ENCODE data around the gene MID1IP1.

MID1IP1 gene

GRCh38 chrX:38800981-38801845 is at the start of gene MID1IP1:
Gene MID1IP1, plus strand, starts transcription at chrX:38801459. Its CDS starts 3,488 bp downstream, at chrX:38804947.
- peak within 1 kb of the TSS; percentile 77 to 87 for H3K4me3 ChIP-seq (ENCODE audit: low read depth in 1 of 2, low read length in 2 of 2)
- H3K27ac ChIP-seq (ENCODE audit: low read depth, low read length) = peak within 1 kb of the TSS; percentile 75
- H3K36me3 ChIP-seq (ENCODE audit: control insufficient read depth in 1 of 2, insufficient read depth in 2 of 2, low read length in 2 of 2) = no peaks in the 10 kb centered on the region
- peaks cover 3% of the 10 kb centered on the region in 2 donors for H3K4me1 ChIP-seq (ENCODE audit: control insufficient read depth in 1 of 2, insufficient read depth in 2 of 2, low read length in 2 of 2)
- no peaks in the 10 kb centered on the region for H3K27me3 ChIP-seq (ENCODE audit: control insufficient read depth in 1 of 2, insufficient read depth in 2 of 2, low read length in 2 of 2)
- peak within 1 kb of the TSS; percentile 70 to 75 for H3K9ac ChIP-seq (ENCODE audit: low read depth in 1 of 2, low read length in 2 of 2)
- no peaks in the 10 kb centered on the region for H3K9me3 ChIP-seq (ENCODE audit: control insufficient read depth in 1 of 2, low read length in 2 of 2)

- Histone ChIP-seq H3K9me3 (ENCODE audit: control insufficient read depth in 1 of 2, low read length in 2 of 2) (no peaks in the 10 kb centered on the region), H3K27ac (ENCODE audit: low read depth, low read length) (no peak overlapping the region), H3K36me3 (ENCODE audit: control insufficient read depth in 1 of 2, insufficient read depth in 2 of 2, low read length in 2 of 2) (no peaks in the 10 kb centered on the region), H3K4me3 (ENCODE audit: low read depth in 1 of 2, low read length in 2 of 2) (no peak overlapping the region), H3K9ac (ENCODE audit: low read depth in 1 of 2, low read length in 2 of 2) (no peak overlapping the region), H3K27me3 (ENCODE audit: control insufficient read depth in 1 of 2, insufficient read depth in 2 of 2, low read length in 2 of 2) (no peaks in the 10 kb centered on the region), H3K4me1 (ENCODE audit: control insufficient read depth in 1 of 2, insufficient read depth in 2 of 2, low read length in 2 of 2) (no peaks in the 10 kb centered on the region)
Observed at GRCh38 chrX:38754102-38754790, 47.0 kb upstream of the MID1IP1 start.

GRCh38 chrX:38754818-38755718 is 46.2 kb upstream of the MID1IP1 start:
- H3K9me3 ChIP-seq (ENCODE audit: control insufficient read depth in 1 of 2, low read length in 2 of 2) = no peaks in the 10 kb centered on the region
- H3K27ac ChIP-seq (ENCODE audit: low read depth, low read length) = no peak overlapping the region
- H3K4me1 ChIP-seq (ENCODE audit: control insufficient read depth in 1 of 2, insufficient read depth in 2 of 2, low read length in 2 of 2) = no peaks in the 10 kb centered on the region
- no peaks in the 10 kb centered on the region for H3K36me3 ChIP-seq (ENCODE audit: control insufficient read depth in 1 of 2, insufficient read depth in 2 of 2, low read length in 2 of 2)
- no peak overlapping the region for H3K4me3 ChIP-seq (ENCODE audit: low read depth in 1 of 2, low read length in 2 of 2)
- H3K27me3 ChIP-seq (ENCODE audit: control insufficient read depth in 1 of 2, insufficient read depth in 2 of 2, low read length in 2 of 2) = no peaks in the 10 kb centered on the region
- no peak overlapping the region for H3K9ac ChIP-seq (ENCODE audit: low read depth in 1 of 2, low read length in 2 of 2)

DNA sequence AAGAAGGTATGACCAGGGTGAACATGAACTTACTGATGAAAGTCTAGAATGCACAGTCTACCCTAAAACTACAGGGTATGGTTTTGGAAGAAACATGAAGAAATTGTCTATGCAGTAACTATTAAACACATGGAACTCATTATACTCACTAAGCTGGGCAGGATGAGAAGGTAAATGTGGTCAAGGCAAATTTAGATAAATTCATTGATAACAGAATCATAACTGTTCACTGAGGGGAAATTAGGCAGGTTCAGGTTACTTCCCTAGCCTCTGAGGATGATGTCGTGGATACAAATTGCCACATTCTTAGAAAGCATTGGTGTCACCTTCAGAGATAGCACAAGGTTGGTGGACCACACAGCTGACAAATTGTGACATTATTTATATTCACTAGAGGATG is 40.4 kb upstream of the MID1IP1 start:
- no peaks in the 10 kb centered on the region for H3K36me3 ChIP-seq (ENCODE audit: control insufficient read depth in 1 of 2, insufficient read depth in 2 of 2, low read length in 2 of 2)
- no peak overlapping the region for H3K4me3 ChIP-seq (ENCODE audit: low read depth in 1 of 2, low read length in 2 of 2)
- H3K9ac ChIP-seq (ENCODE audit: low read depth in 1 of 2, low read length in 2 of 2) = no peak overlapping the region
- no peaks in the 10 kb centered on the region for H3K4me1 ChIP-seq (ENCODE audit: control insufficient read depth in 1 of 2, insufficient read depth in 2 of 2, low read length in 2 of 2)
- no peaks in the 10 kb centered on the region for H3K9me3 ChIP-seq (ENCODE audit: control insufficient read depth in 1 of 2, low read length in 2 of 2)
- no peak overlapping the region for H3K27ac ChIP-seq (ENCODE audit: low read depth, low read length)
- no peaks in the 10 kb centered on the region for H3K27me3 ChIP-seq (ENCODE audit: control insufficient read depth in 1 of 2, insufficient read depth in 2 of 2, low read length in 2 of 2)

DNA sequence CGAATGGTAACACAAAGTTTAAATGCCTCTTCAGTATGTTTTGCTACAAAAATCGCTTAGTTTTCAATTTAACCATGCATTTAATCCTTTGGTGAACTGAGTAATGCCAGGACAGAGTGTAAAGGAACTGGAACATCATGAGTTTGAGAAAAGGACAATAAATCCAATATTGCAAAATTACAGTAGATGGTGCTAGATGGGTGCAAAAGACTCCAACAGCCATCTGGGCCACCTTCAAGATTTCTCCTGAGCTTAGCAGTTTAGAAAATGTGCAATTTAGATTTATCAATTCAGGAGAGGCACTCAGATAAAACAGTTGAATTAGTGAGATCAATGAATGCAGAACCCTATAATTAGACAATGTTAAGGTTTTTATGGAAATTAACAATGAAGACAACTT is 33.2 kb upstream of the MID1IP1 start:
- H3K27me3 ChIP-seq (ENCODE audit: control insufficient read depth in 1 of 2, insufficient read depth in 2 of 2, low read length in 2 of 2) = no peaks in the 10 kb centered on the region
- no peak overlapping the region for H3K27ac ChIP-seq (ENCODE audit: low read depth, low read length)
- no peak overlapping the region for H3K4me3 ChIP-seq (ENCODE audit: low read depth in 1 of 2, low read length in 2 of 2)
- H3K4me1 ChIP-seq (ENCODE audit: control insufficient read depth in 1 of 2, insufficient read depth in 2 of 2, low read length in 2 of 2) = no peaks in the 10 kb centered on the region
- no peaks in the 10 kb centered on the region for H3K36me3 ChIP-seq (ENCODE audit: control insufficient read depth in 1 of 2, insufficient read depth in 2 of 2, low read length in 2 of 2)
- no peak overlapping the region for H3K9ac ChIP-seq (ENCODE audit: low read depth in 1 of 2, low read length in 2 of 2)
- H3K9me3 ChIP-seq (ENCODE audit: control insufficient read depth in 1 of 2, low read length in 2 of 2) = no peaks in the 10 kb centered on the region

DNA sequence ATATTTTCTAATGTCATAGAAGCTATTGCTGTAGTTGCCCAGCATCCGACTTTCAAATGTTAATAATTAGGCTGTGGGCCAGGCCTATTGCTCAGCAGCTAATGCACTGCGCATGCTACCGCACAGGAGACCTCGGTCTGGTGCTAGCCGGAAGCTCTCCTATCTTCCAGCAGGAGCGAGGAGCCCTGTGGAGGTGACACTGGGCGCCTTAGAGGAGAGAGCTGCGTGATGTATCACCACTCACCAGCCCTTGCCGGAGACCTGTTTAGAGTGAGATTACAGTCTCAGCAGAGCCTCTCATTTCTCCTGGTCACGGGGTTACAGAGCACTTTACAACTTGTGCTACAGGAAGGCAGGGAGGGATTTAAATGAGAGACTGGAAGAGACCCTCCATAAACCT is 31.1 kb upstream of the MID1IP1 start:
- H3K4me1 ChIP-seq (ENCODE audit: control insufficient read depth in 1 of 2, insufficient read depth in 2 of 2, low read length in 2 of 2) = no peaks in the 10 kb centered on the region
- no peak overlapping the region for H3K27ac ChIP-seq (ENCODE audit: low read depth, low read length)
- H3K9me3 ChIP-seq (ENCODE audit: control insufficient read depth in 1 of 2, low read length in 2 of 2) = no peaks in the 10 kb centered on the region
- no peak overlapping the region for H3K9ac ChIP-seq (ENCODE audit: low read depth in 1 of 2, low read length in 2 of 2)
- no peaks in the 10 kb centered on the region for H3K27me3 ChIP-seq (ENCODE audit: control insufficient read depth in 1 of 2, insufficient read depth in 2 of 2, low read length in 2 of 2)
- no peaks in the 10 kb centered on the region for H3K36me3 ChIP-seq (ENCODE audit: control insufficient read depth in 1 of 2, insufficient read depth in 2 of 2, low read length in 2 of 2)
- H3K4me3 ChIP-seq (ENCODE audit: low read depth in 1 of 2, low read length in 2 of 2) = no peak overlapping the region

DNA sequence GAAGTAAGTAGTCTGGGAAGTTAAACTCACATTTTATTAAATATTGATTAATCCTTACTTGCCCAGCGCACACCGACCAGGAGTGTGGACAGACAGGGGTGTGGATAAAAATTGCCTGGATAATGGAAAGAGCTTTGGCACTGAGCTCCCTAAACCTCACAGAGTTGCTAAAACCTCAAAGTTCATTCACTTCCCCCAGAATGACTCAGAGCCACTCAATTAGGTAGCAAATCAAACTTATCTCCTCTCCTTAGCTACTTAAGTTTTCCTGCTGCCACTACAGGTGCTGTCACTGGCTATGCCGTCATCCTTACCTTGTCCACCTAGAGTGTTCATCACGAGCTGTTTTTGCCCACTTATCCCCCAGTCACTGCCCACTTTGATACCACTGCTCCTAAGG is 27.0 kb upstream of the MID1IP1 start:
- no peaks in the 10 kb centered on the region for H3K4me1 ChIP-seq (ENCODE audit: control insufficient read depth in 1 of 2, insufficient read depth in 2 of 2, low read length in 2 of 2)
- H3K9me3 ChIP-seq (ENCODE audit: control insufficient read depth in 1 of 2, low read length in 2 of 2) = no peaks in the 10 kb centered on the region
- no peak overlapping the region for H3K9ac ChIP-seq (ENCODE audit: low read depth in 1 of 2, low read length in 2 of 2)
- H3K27me3 ChIP-seq (ENCODE audit: control insufficient read depth in 1 of 2, insufficient read depth in 2 of 2, low read length in 2 of 2) = no peaks in the 10 kb centered on the region
- no peak overlapping the region for H3K27ac ChIP-seq (ENCODE audit: low read depth, low read length)
- H3K4me3 ChIP-seq (ENCODE audit: low read depth in 1 of 2, low read length in 2 of 2) = no peak overlapping the region
- no peaks in the 10 kb centered on the region for H3K36me3 ChIP-seq (ENCODE audit: control insufficient read depth in 1 of 2, insufficient read depth in 2 of 2, low read length in 2 of 2)

DNA sequence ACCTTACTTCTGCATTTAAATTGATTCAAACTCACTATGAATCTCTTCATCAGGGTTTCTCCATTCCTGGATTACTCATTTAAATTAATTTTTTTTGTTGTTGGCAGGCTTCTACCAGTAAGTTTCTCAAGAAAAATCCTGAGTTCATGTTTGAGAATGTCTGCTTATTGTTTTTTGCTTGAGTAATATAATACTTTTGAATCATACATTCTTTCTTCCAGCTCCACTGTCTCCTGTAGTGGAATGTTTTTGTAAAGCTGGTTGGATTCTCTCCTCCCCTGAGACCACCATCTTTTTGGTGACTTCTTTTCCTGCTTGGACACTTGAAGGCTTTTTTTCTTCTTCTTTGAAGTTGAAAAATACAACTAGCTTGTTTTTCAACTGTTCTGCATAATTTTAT is 4.3 kb upstream of the MID1IP1 start:
- Histone ChIP-seq H3K4me3 (ENCODE audit: low read depth in 1 of 2, low read length in 2 of 2) (no peak overlapping the region), H3K27me3 (ENCODE audit: control insufficient read depth in 1 of 2, insufficient read depth in 2 of 2, low read length in 2 of 2) (no peaks in the 10 kb centered on the region), H3K4me1 (ENCODE audit: control insufficient read depth in 1 of 2, insufficient read depth in 2 of 2, low read length in 2 of 2) (peaks cover 0 to 3% of the 10 kb centered on the region in 2 donors), H3K27ac (ENCODE audit: low read depth, low read length) (no peak overlapping the region), H3K9me3 (ENCODE audit: control insufficient read depth in 1 of 2, low read length in 2 of 2) (no peaks in the 10 kb centered on the region), H3K36me3 (ENCODE audit: control insufficient read depth in 1 of 2, insufficient read depth in 2 of 2, low read length in 2 of 2) (no peaks in the 10 kb centered on the region), H3K9ac (ENCODE audit: low read depth in 1 of 2, low read length in 2 of 2) (no peak overlapping the region)

DNA sequence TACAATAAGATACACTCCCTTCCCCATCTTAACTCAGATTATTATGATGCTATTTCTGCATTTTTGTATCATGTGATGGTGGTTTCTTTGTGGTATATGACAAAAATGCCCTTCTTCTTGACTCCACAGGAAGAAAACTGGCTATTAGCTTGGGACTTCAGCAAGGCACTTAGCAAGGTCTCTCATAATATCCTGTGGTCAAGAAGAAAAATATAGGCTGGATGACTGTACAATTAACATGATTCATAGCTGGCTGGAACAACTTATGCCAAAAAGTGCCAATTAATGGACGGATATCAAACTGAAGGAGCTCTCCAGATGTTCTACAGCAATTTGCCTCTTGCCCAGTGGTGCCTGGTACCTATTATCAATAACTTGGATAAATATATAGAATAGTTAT is 2.3 kb upstream of the MID1IP1 start:
- Histone ChIP-seq H3K9ac (ENCODE audit: low read depth in 1 of 2, low read length in 2 of 2) (no peak overlapping the region), H3K4me3 (ENCODE audit: low read depth in 1 of 2, low read length in 2 of 2) (no peak overlapping the region), H3K27me3 (ENCODE audit: control insufficient read depth in 1 of 2, insufficient read depth in 2 of 2, low read length in 2 of 2) (no peaks in the 10 kb centered on the region), H3K9me3 (ENCODE audit: control insufficient read depth in 1 of 2, low read length in 2 of 2) (no peaks in the 10 kb centered on the region), H3K27ac (ENCODE audit: low read depth, low read length) (no peak overlapping the region), H3K36me3 (ENCODE audit: control insufficient read depth in 1 of 2, insufficient read depth in 2 of 2, low read length in 2 of 2) (no peaks in the 10 kb centered on the region), H3K4me1 (ENCODE audit: control insufficient read depth in 1 of 2, insufficient read depth in 2 of 2, low read length in 2 of 2) (peaks cover 3% of the 10 kb centered on the region in 2 donors)
